Mesenchymal stem cell (in vitro differentiated cells and primary cell): ENCODE data around the gene CACFD1.
A peak's percentile ranks its signal among the peaks of the same experiment; 100 is the strongest.

Experiments
- DNase-seq: peaks from one replicate; pipeline ENCODE4 v3.0.0-alpha.2; 2013
- H2AFZ ChIP-seq: one replicate; pipeline ENCODE4 v1.6.1; 2013; ENCODE audit warnings: low read depth, mild to moderate bottlenecking, control low read depth, inconsistent platforms, low read length, moderate library complexity
- H2AK5ac ChIP-seq: 2 replicates; pipeline ENCODE4 v1.6.1; 2013; ENCODE audit warnings: low read length, moderate library complexity, mild to moderate bottlenecking, inconsistent platforms; ENCODE audit not compliant: severe bottlenecking
- H2BK120ac ChIP-seq: one replicate; pipeline ENCODE4 v1.6.1; 2013; ENCODE audit warnings: low read depth, mild to moderate bottlenecking, inconsistent platforms, low read length, moderate library complexity
- H2BK12ac ChIP-seq, 2 experiments: one replicate each; pipeline ENCODE4 v1.6.1; 2013; ENCODE audit warnings: inconsistent platforms in 2 of 2, low read length in 2 of 2, mild to moderate bottlenecking in 2 of 2, moderate library complexity in 2 of 2, control low read depth in 1 of 2
- H2BK15ac ChIP-seq: one replicate; pipeline ENCODE4 v1.6.1; 2013; ENCODE audit warnings: mild to moderate bottlenecking, low read depth, inconsistent platforms; ENCODE audit not compliant: poor library complexity, severe bottlenecking
- H2BK5ac ChIP-seq: 2 replicates; pipeline ENCODE4 v1.6.1; 2013; ENCODE audit warnings: low read depth, mild to moderate bottlenecking, low read length, control low read depth, inconsistent platforms; ENCODE audit not compliant: poor library complexity, severe bottlenecking
- H3K14ac ChIP-seq, 2 experiments: one replicate each; pipeline ENCODE4 v1.6.1; 2013; ENCODE audit warnings: inconsistent platforms in 2 of 2, low read length in 2 of 2, control low read depth in 1 of 2, mild to moderate bottlenecking in 1 of 2, moderate library complexity in 1 of 2
- H3K18ac ChIP-seq, 2 experiments: one replicate each; pipeline ENCODE4 v1.6.1; 2013; ENCODE audit warnings: inconsistent platforms in 2 of 2, low read length in 2 of 2, control low read depth in 1 of 2, low read depth in 1 of 2, mild to moderate bottlenecking in 1 of 2
- H3K23ac ChIP-seq, 2 experiments: one replicate each; pipeline ENCODE4 v1.6.1; 2013; ENCODE audit warnings: inconsistent platforms in 2 of 2, low read length in 2 of 2, mild to moderate bottlenecking in 2 of 2, moderate library complexity in 2 of 2, control low read depth in 1 of 2
- H3K27ac ChIP-seq: 2 replicates; pipeline ENCODE4 v1.5.1; 2013; ENCODE audit warnings: mild to moderate bottlenecking, moderate library complexity, low read length, control low read depth, inconsistent platforms; ENCODE audit not compliant: poor library complexity, severe bottlenecking
- H3K27me3 ChIP-seq, 2 experiments: 2 replicates each; pipeline versions ENCODE4 v1.6.1 to v1.7.0; 2013; ENCODE audit warnings: low read length in 2 of 2, mild to moderate bottlenecking in 2 of 2, moderate library complexity in 2 of 2, control low read depth in 1 of 2, inconsistent platforms in 1 of 2; ENCODE audit not compliant: control insufficient read depth in 1 of 2, insufficient read depth in 1 of 2
- H3K36me3 ChIP-seq, 2 experiments: 2 replicates each; pipeline versions ENCODE4 v1.6.1 to v1.7.0; 2013; ENCODE audit warnings: low read length in 2 of 2, control low read depth in 1 of 2, inconsistent platforms in 1 of 2, low read depth in 1 of 2, mild to moderate bottlenecking in 1 of 2; ENCODE audit not compliant: insufficient read depth in 2 of 2, control insufficient read depth in 1 of 2
- H3K4ac ChIP-seq, 2 experiments: one replicate each; pipeline ENCODE4 v1.6.1; 2013; ENCODE audit warnings: inconsistent platforms in 2 of 2, low read length in 2 of 2, mild to moderate bottlenecking in 2 of 2, moderate library complexity in 2 of 2, control low read depth in 1 of 2, low read depth in 1 of 2
- H3K4me1 ChIP-seq: 2 replicates; pipeline ENCODE4 v1.6.1; 2013; ENCODE audit warnings: low read depth, low read length, control low read depth; ENCODE audit not compliant: control insufficient read depth, insufficient read depth
- H3K4me2 ChIP-seq: 2 replicates; pipeline ENCODE4 v1.6.1; 2013; ENCODE audit warnings: low read length, mild to moderate bottlenecking, inconsistent platforms; ENCODE audit not compliant: poor library complexity, severe bottlenecking
- H3K4me3 ChIP-seq, 2 experiments: 2 replicates each; pipeline versions ENCODE4 v1.5.1 to v1.7.0; 2013; ENCODE audit warnings: low read length in 2 of 2, mild to moderate bottlenecking in 2 of 2, control low read depth in 1 of 2, low read depth in 1 of 2; ENCODE audit not compliant: insufficient read depth in 1 of 2
- H3K79me1 ChIP-seq: replicated peaks from 2 replicates; pipeline ENCODE4 v1.6.1; 2013; ENCODE audit warnings: mild to moderate bottlenecking, control low read depth, low read length, inconsistent platforms; ENCODE audit not compliant: poor library complexity, severe bottlenecking
- H3K9ac ChIP-seq: 2 replicates; pipeline ENCODE4 v1.7.0; 2013; ENCODE audit warnings: mild to moderate bottlenecking, low read length, moderate library complexity
- H3K9me3 ChIP-seq: 2 replicates; pipeline ENCODE4 v1.7.0; 2013; ENCODE audit warnings: mild to moderate bottlenecking, low read length; ENCODE audit not compliant: control insufficient read depth
- H4K8ac ChIP-seq: one replicate; pipeline ENCODE4 v1.6.1; 2013; ENCODE audit warnings: inconsistent platforms, mild to moderate bottlenecking, low read length, moderate library complexity
- H4K91ac ChIP-seq: one replicate; pipeline ENCODE4 v1.6.1; 2013; ENCODE audit warnings: mild to moderate bottlenecking, low read length, inconsistent platforms
- WGBS: methylation state at CpG from one replicate; pipeline ENCODE4 v1.1.7; 2013; ENCODE audit warnings: mixed read lengths; 5-methylcytosine and 5-hydroxymethylcytosine counted together

The CACFD1 gene

GRCh38 chr9:133509179-133510083 lies 49.7 kb downstream of the CACFD1 start:
- peak overlapping the region in 1 of 2 experiments; percentile 23 for H3K4me3 ChIP-seq
- DNase-seq, result peak; percentile 27
- peaks cover 39% of the 10 kb centered on the region for H3K4me1 ChIP-seq
- H3K9me3 ChIP-seq, result no peaks in the 10 kb centered on the region
- peak overlapping the region; percentile 61 to 68 for H3K18ac ChIP-seq
- WGBS, result 10% methylated on average over 25 of the region's 26 CpGs
- H2BK120ac ChIP-seq, result no peak overlapping the region
- H4K8ac ChIP-seq, result peak overlapping the region; percentile 70
- peak overlapping the region in 1 of 2 experiments; percentile 14 for H3K23ac ChIP-seq
- H4K91ac ChIP-seq, result no peak overlapping the region
- peak overlapping the region; percentile 33 for H3K4me2 ChIP-seq
- peaks cover 3 to 23% of the 10 kb centered on the region in 2 experiments for H3K27me3 ChIP-seq
- H2BK5ac ChIP-seq, result no peak overlapping the region
- H3K27ac ChIP-seq, result no peak overlapping the region
- H2AFZ ChIP-seq, result peak overlapping the region; percentile 34
- no peak overlapping the region for H2AK5ac ChIP-seq
- peak overlapping the region; percentile 30 to 81 for H3K4ac ChIP-seq
- H3K9ac ChIP-seq, result no peak overlapping the region
- no peaks in the 10 kb centered on the region for H3K79me1 ChIP-seq
- peak overlapping the region in 1 of 2 experiments; percentile 77 for H3K14ac ChIP-seq
- no peaks in the 10 kb centered on the region for H3K36me3 ChIP-seq
- peak overlapping the region in 1 of 2 experiments; percentile 21 for H2BK12ac ChIP-seq
- peak overlapping the region; percentile 94 for H2BK15ac ChIP-seq

DNA sequence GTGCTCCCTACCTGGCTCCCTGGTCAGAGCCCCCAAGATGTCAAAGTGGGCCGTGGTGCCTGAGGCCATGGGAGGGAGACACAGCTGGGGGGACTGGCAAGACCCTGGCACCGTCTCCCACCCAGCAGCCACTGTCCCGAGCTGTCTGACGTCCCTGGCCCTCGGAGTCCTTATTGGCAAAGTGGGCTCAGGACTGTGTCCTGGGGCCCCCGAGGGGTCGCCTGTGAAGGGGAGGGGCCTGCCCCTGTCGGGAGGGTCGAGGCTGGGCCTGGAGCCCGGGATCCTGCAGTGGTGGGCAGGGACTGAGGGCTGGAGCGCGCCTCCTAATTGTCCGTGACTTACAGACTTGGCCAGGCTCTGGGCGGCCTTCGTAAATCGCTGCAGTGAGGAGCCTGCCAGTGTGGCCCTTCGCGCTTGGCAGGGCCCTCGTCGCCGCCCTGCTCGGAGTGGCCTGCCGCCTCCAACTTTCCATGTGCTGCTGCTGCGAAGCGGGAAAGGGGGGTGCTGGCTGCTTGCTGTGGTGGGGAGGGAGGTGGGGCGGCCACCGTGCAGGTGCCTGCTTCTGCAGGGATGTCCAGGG lies 51.2 kb downstream of the CACFD1 start:
- peaks cover 31% of the 10 kb centered on the region for H3K4me1 ChIP-seq
- H3K9me3 ChIP-seq, result no peaks in the 10 kb centered on the region
- H2AFZ ChIP-seq, result no peak overlapping the region
- H2BK12ac ChIP-seq, result no peak overlapping the region
- H3K9ac ChIP-seq, result no peak overlapping the region
- H3K79me1 ChIP-seq, result no peaks in the 10 kb centered on the region
- no peak overlapping the region for H2AK5ac ChIP-seq
- no peak overlapping the region for H2BK5ac ChIP-seq
- H2BK120ac ChIP-seq, result no peak overlapping the region
- no peak overlapping the region for H4K8ac ChIP-seq
- DNase-seq, result no peak
- no peak overlapping the region for H3K4me2 ChIP-seq
- H3K14ac ChIP-seq, result peak overlapping the region in 1 of 2 experiments; percentile 11
- H3K23ac ChIP-seq, result no peak overlapping the region
- no peak overlapping the region for H3K18ac ChIP-seq
- 95% methylated on average over 27 of the region's 27 CpGs for WGBS
- no peaks in the 10 kb centered on the region for H3K36me3 ChIP-seq
- H4K91ac ChIP-seq, result no peak overlapping the region
- H3K4ac ChIP-seq, result no peak overlapping the region
- no peak overlapping the region for H3K4me3 ChIP-seq
- H3K27ac ChIP-seq, result no peak overlapping the region
- H2BK15ac ChIP-seq, result no peak overlapping the region
- peaks cover 12 to 39% of the 10 kb centered on the region in 2 experiments for H3K27me3 ChIP-seq

DNA sequence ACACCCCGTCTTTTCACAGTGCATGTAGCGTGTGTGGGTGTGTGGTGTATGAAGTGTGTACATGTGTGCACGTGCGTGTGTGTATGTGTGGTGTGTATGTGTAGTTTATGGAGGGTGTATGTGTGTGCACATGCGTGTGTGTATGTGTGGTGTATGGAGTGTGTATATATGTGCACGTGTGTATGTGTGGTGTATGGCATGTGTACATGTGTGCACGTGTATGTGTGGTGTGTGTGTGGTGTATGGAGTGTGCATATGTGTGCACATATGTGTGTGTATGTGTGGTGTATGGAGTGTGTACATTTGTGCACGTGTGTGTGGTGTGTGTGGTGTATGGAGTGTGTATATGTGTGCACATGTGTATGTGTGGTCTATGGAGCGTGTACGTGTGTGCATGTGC lies 51.8 kb downstream of the CACFD1 start:
- peak overlapping the region in 1 of 2 experiments; percentile 26 for H3K18ac ChIP-seq
- no peak overlapping the region for H4K91ac ChIP-seq
- H3K4me1 ChIP-seq, result peaks cover 26% of the 10 kb centered on the region
- no peaks in the 10 kb centered on the region for H3K36me3 ChIP-seq
- peaks cover 15 to 45% of the 10 kb centered on the region in 2 experiments for H3K27me3 ChIP-seq
- H3K9ac ChIP-seq, result no peak overlapping the region
- no peak overlapping the region for H3K23ac ChIP-seq
- 86% methylated on average over 10 of the region's 10 CpGs for WGBS
- no peak overlapping the region for H2BK5ac ChIP-seq
- no peak overlapping the region for H2BK15ac ChIP-seq
- no peak overlapping the region for H2BK120ac ChIP-seq
- no peak overlapping the region for H4K8ac ChIP-seq
- H3K27ac ChIP-seq, result no peak overlapping the region
- H3K9me3 ChIP-seq, result no peaks in the 10 kb centered on the region
- H3K79me1 ChIP-seq, result no peaks in the 10 kb centered on the region
- no peak for DNase-seq
- H3K14ac ChIP-seq, result peak overlapping the region in 1 of 2 experiments; percentile 61
- no peak overlapping the region for H2BK12ac ChIP-seq
- H2AK5ac ChIP-seq, result no peak overlapping the region
- H3K4me2 ChIP-seq, result no peak overlapping the region
- H3K4me3 ChIP-seq, result no peak overlapping the region
- no peak overlapping the region for H2AFZ ChIP-seq
- H3K4ac ChIP-seq, result no peak overlapping the region
